ENCODE measurements around the gene SLC44A5. TPM values are rescaled to one million over a fixed set of nuclear protein-coding genes. Genes with fewer than 3 reads are reported as not detected.
"Not testable (repeated sequence)": the region's sequence is repeated elsewhere in the genome, so short reads cannot be mapped to it uniquely, and the experiment has no call there.

SLC44A5 gene
- total RNA-seq, 1 experiment from 2014 or later: 0.80 TPM

GRCh38 chr1:75373542-75374159, 237.3 kb downstream of the SLC44A5 start:
- Histone ChIP-seq H3K4me1 (ENCODE audit: insufficient read depth, low read length, poor library complexity, severe bottlenecking) (no peaks in the 10 kb centered on the region), H3K27me3 (replicated peaks; ENCODE audit: insufficient read depth, low read depth, low read length, poor library complexity) (no peaks in the 10 kb centered on the region), H3K36me3 (ENCODE audit: insufficient read depth, low read length, poor library complexity, severe bottlenecking) (no peaks in the 10 kb centered on the region), H3K4me3 (ENCODE audit: low read depth, low read length, poor library complexity, severe bottlenecking) (no peak overlapping the region), H3K27ac (ENCODE audit: low read depth, low read length, poor library complexity, severe bottlenecking) (no peak overlapping the region), H3K9me3 (ENCODE audit: low read depth, low read length, poor library complexity, severe bottlenecking) (no peaks in the 10 kb centered on the region)
- CTCF ChIA-PET: no interaction called here
- DNase-seq (ENCODE audit: low spot score): no peak
- intact Hi-C loops (cut with micrococcal nuclease; ENCODE audit: unreplicated experiment): no loop called here
- TF ChIP-seq CTCF (conservative IDR thresholded peaks at IDR 0.05; ENCODE audit: low read depth, low read length) (no peak), EZH2 (IDR thresholded peaks at IDR 0.05; ENCODE audit: borderline replicate concordance, low read depth, low read length, poor library complexity, severe bottlenecking) (no peak)
- no TSS peak for BruUV-seq (replicated peaks)
- POLR2A ChIA-PET (ENCODE audit: low non-redundant PET): no interaction called here

- no peak for DNase-seq (ENCODE audit: low spot score)
- Histone ChIP-seq H3K4me1 (ENCODE audit: insufficient read depth, low read length, poor library complexity, severe bottlenecking) (no peaks in the 10 kb centered on the region), H3K27ac (ENCODE audit: low read depth, low read length, poor library complexity, severe bottlenecking) (no peak overlapping the region), H3K27me3 (replicated peaks; ENCODE audit: insufficient read depth, low read depth, low read length, poor library complexity) (no peaks in the 10 kb centered on the region), H3K36me3 (ENCODE audit: insufficient read depth, low read length, poor library complexity, severe bottlenecking) (no peaks in the 10 kb centered on the region), H3K9me3 (ENCODE audit: low read depth, low read length, poor library complexity, severe bottlenecking) (peaks cover 7% of the 10 kb centered on the region), H3K4me3 (ENCODE audit: low read depth, low read length, poor library complexity, severe bottlenecking) (no peak overlapping the region)
- ChIA-PET CTCF (no interaction called here), POLR2A (ENCODE audit: low non-redundant PET) (no interaction called here)
- TF ChIP-seq EZH2 (IDR thresholded peaks at IDR 0.05; ENCODE audit: borderline replicate concordance, low read depth, low read length, poor library complexity, severe bottlenecking): no peak
- no peak for TF ChIP-seq CTCF (conservative IDR thresholded peaks at IDR 0.05; ENCODE audit: low read depth, low read length)
- intact Hi-C loops (cut with micrococcal nuclease; ENCODE audit: unreplicated experiment): no loop called here
- no TSS peak for BruUV-seq (replicated peaks)
These were observed 244.3 kb downstream of the SLC44A5 start for GRCh38 chr1:75366595-75366994.

GRCh38 chr1:75361260-75361659, 249.7 kb downstream of the SLC44A5 start:
- DNase-seq (ENCODE audit: low spot score): no peak
- BruUV-seq (replicated peaks): no TSS peak
- POLR2A ChIA-PET (ENCODE audit: low non-redundant PET): no interaction called here
- TF ChIP-seq CTCF (conservative IDR thresholded peaks at IDR 0.05; ENCODE audit: low read depth, low read length) (no peak), EZH2 (IDR thresholded peaks at IDR 0.05; ENCODE audit: borderline replicate concordance, low read depth, low read length, poor library complexity, severe bottlenecking) (no peak)
- H3K4me3 ChIP-seq (ENCODE audit: low read depth, low read length, poor library complexity, severe bottlenecking): no peak overlapping the region
- CTCF ChIA-PET: no interaction called here
- H3K4me1 ChIP-seq (ENCODE audit: insufficient read depth, low read length, poor library complexity, severe bottlenecking): no peaks in the 10 kb centered on the region
- no peaks in the 10 kb centered on the region for H3K36me3 ChIP-seq (ENCODE audit: insufficient read depth, low read length, poor library complexity, severe bottlenecking)
- H3K27ac ChIP-seq (ENCODE audit: low read depth, low read length, poor library complexity, severe bottlenecking): no peak overlapping the region
- H3K9me3 ChIP-seq (ENCODE audit: low read depth, low read length, poor library complexity, severe bottlenecking): no peaks in the 10 kb centered on the region
- intact Hi-C loops (cut with micrococcal nuclease; ENCODE audit: unreplicated experiment): no loop called here
- no peaks in the 10 kb centered on the region for H3K27me3 ChIP-seq (replicated peaks; ENCODE audit: insufficient read depth, low read depth, low read length, poor library complexity)

- H3K27ac ChIP-seq (ENCODE audit: low read depth, low read length, poor library complexity, severe bottlenecking); BruUV-seq (replicated peaks); H3K4me1 ChIP-seq (ENCODE audit: insufficient read depth, low read length, poor library complexity, severe bottlenecking); H3K36me3 ChIP-seq (ENCODE audit: insufficient read depth, low read length, poor library complexity, severe bottlenecking); POLR2A ChIA-PET (ENCODE audit: low non-redundant PET); H3K4me3 ChIP-seq (ENCODE audit: low read depth, low read length, poor library complexity, severe bottlenecking); H3K27me3 ChIP-seq (replicated peaks; ENCODE audit: insufficient read depth, low read depth, low read length, poor library complexity); DNase-seq (ENCODE audit: low spot score); intact Hi-C loops (cut with micrococcal nuclease; ENCODE audit: unreplicated experiment); H3K9me3 ChIP-seq (ENCODE audit: low read depth, low read length, poor library complexity, severe bottlenecking); CTCF ChIA-PET: not testable (repeated sequence)
These were observed 256.6 kb downstream of the SLC44A5 start for GRCh38 chr1:75354267-75354666.
